Measurements from ENCODE around the gene PIK3C2G.

Gene PIK3C2G

GRCh38 chr12:18284386-18284785 lies 23.1 kb downstream of the PIK3C2G start:
- H2AFZ ChIP-seq (ENCODE audit: low read length): no peak overlapping the region
- no peaks in the 10 kb centered on the region for H3K27me3 ChIP-seq (ENCODE audit: insufficient read depth, low read length, poor library complexity, severe bottlenecking)
- H3K4me3 ChIP-seq (ENCODE audit: low read length, poor library complexity, severe bottlenecking): no peak overlapping the region
- no peaks in the 10 kb centered on the region for H4K20me1 ChIP-seq (ENCODE audit: insufficient read depth, low read length, poor library complexity, severe bottlenecking)
- TF ChIP-seq CTCF (conservative IDR thresholded peaks at IDR 0.05; ENCODE audit: low read length) (no peak), EZH2phosphoT487 (IDR thresholded peaks at IDR 0.05; ENCODE audit: borderline replicate concordance) (no peak)
- H3K9ac ChIP-seq (ENCODE audit: low read depth, low read length, poor library complexity, severe bottlenecking): no peak overlapping the region
- no peaks in the 10 kb centered on the region for H3K4me1 ChIP-seq (ENCODE audit: insufficient read depth, low read length, poor library complexity, severe bottlenecking)
- H3F3A ChIP-seq (ENCODE audit: low read depth): no peaks in the 10 kb centered on the region
- no peaks in the 10 kb centered on the region for H3K79me2 ChIP-seq (ENCODE audit: insufficient read depth, low read length)
- no peaks in the 10 kb centered on the region for H3K36me3 ChIP-seq (ENCODE audit: insufficient read depth, low read length)
- no peaks in the 10 kb centered on the region for H3K9me3 ChIP-seq (ENCODE audit: insufficient read depth, low read depth, low read length)
- H3K4me2 ChIP-seq (ENCODE audit: low read depth, low read length, poor library complexity, severe bottlenecking): no peak overlapping the region
- H3K9me2 ChIP-seq (replicated peaks; ENCODE audit: low read depth, low read length): no peaks in the 10 kb centered on the region

- TF ChIP-seq EZH2phosphoT487 (IDR thresholded peaks at IDR 0.05; ENCODE audit: borderline replicate concordance): no peak
- TF ChIP-seq CTCF (conservative IDR thresholded peaks at IDR 0.05; ENCODE audit: low read length): no peak
- Histone ChIP-seq H4K20me1 (ENCODE audit: insufficient read depth, low read length, poor library complexity, severe bottlenecking) (no peaks in the 10 kb centered on the region), H2AFZ (ENCODE audit: low read length) (no peak overlapping the region), H3K4me1 (ENCODE audit: insufficient read depth, low read length, poor library complexity, severe bottlenecking) (no peaks in the 10 kb centered on the region), H3K27me3 (ENCODE audit: insufficient read depth, low read length, poor library complexity, severe bottlenecking) (no peaks in the 10 kb centered on the region), H3F3A (ENCODE audit: low read depth) (no peaks in the 10 kb centered on the region), H3K9ac (ENCODE audit: low read depth, low read length, poor library complexity, severe bottlenecking) (no peak overlapping the region), H3K9me3 (ENCODE audit: insufficient read depth, low read depth, low read length) (no peaks in the 10 kb centered on the region), H3K4me3 (ENCODE audit: low read length, poor library complexity, severe bottlenecking) (no peak overlapping the region), H3K79me2 (ENCODE audit: insufficient read depth, low read length) (no peaks in the 10 kb centered on the region), H3K4me2 (ENCODE audit: low read depth, low read length, poor library complexity, severe bottlenecking) (no peak overlapping the region), H3K36me3 (ENCODE audit: insufficient read depth, low read length) (no peaks in the 10 kb centered on the region), H3K9me2 (replicated peaks; ENCODE audit: low read depth, low read length) (no peaks in the 10 kb centered on the region)
These were observed 23.8 kb downstream of the PIK3C2G start for GRCh38 chr12:18285161-18285560.

- Histone ChIP-seq H4K20me1 (ENCODE audit: insufficient read depth, low read length, poor library complexity, severe bottlenecking) (no peaks in the 10 kb centered on the region), H3K4me1 (ENCODE audit: insufficient read depth, low read length, poor library complexity, severe bottlenecking) (no peaks in the 10 kb centered on the region), H3K36me3 (ENCODE audit: insufficient read depth, low read length) (no peaks in the 10 kb centered on the region), H3K9ac (ENCODE audit: low read depth, low read length, poor library complexity, severe bottlenecking) (no peak overlapping the region), H2AFZ (ENCODE audit: low read length) (no peak overlapping the region), H3K4me3 (ENCODE audit: low read length, poor library complexity, severe bottlenecking) (no peak overlapping the region), H3K9me3 (ENCODE audit: insufficient read depth, low read depth, low read length) (no peaks in the 10 kb centered on the region), H3F3A (ENCODE audit: low read depth) (no peaks in the 10 kb centered on the region), H3K4me2 (ENCODE audit: low read depth, low read length, poor library complexity, severe bottlenecking) (no peak overlapping the region), H3K27me3 (ENCODE audit: insufficient read depth, low read length, poor library complexity, severe bottlenecking) (no peaks in the 10 kb centered on the region), H3K79me2 (ENCODE audit: insufficient read depth, low read length) (no peaks in the 10 kb centered on the region), H3K9me2 (replicated peaks; ENCODE audit: low read depth, low read length) (no peaks in the 10 kb centered on the region)
- TF ChIP-seq CTCF (conservative IDR thresholded peaks at IDR 0.05; ENCODE audit: low read length): no peak
- no peak for TF ChIP-seq EZH2phosphoT487 (IDR thresholded peaks at IDR 0.05; ENCODE audit: borderline replicate concordance)
These were observed 29.1 kb downstream of the PIK3C2G start for GRCh38 chr12:18290386-18290785.

Data from Loucy (cell line).